HepG2 (cell line): ENCODE data around the gene PLPP3. TPM values are rescaled to one million over a fixed set of nuclear protein-coding genes. Genes with fewer than 3 reads are reported as not detected.
A peak's percentile ranks its signal among the peaks of the same experiment; 100 is the strongest.

Experiments
- ARHGAP35 ChIP-seq: sonication (generic); formaldehyde crosslinking; IDR thresholded peaks from 2 replicates; pipeline ENCODE4 v1.9.0; 2022; ENCODE audit warnings: mild to moderate bottlenecking, inconsistent platforms, moderate library complexity, missing genetic modification reagents, borderline replicate concordance
- CCAR2 ChIP-seq: fragments of 200-400 bp; formaldehyde crosslinking; optimal IDR thresholded peaks from 2 replicates; pipeline ENCODE3; 2018; ENCODE audit warnings: low read depth, mild to moderate bottlenecking, low read length, moderate library complexity
- DZIP1 ChIP-seq: sonication (generic); formaldehyde crosslinking; IDR thresholded peaks from 2 replicates; pipeline ENCODE4 v1.5.0; 2020; ENCODE audit warnings: mild to moderate bottlenecking, missing genetic modification reagents
- KAT2B ChIP-seq: fragments of 150-350 bp; IDR thresholded peaks from 2 replicates; pipeline ENCODE4 v1.6.1; 2014; ENCODE audit warnings: low read depth, low read length, borderline replicate concordance
- KMT2B ChIP-seq: IDR thresholded peaks from 2 replicates; pipeline ENCODE4 v1.6.1; 2016; ENCODE audit warnings: missing genetic modification reagents, missing compliant biosample characterization
- TARDBP ChIP-seq: sonication (generic); formaldehyde crosslinking; IDR thresholded peaks from 2 replicates; pipeline ENCODE4 v1.8.0; 2022; ENCODE audit warnings: mild to moderate bottlenecking, missing genetic modification reagents
- ZBTB25 ChIP-seq: IDR thresholded peaks from 2 replicates; pipeline ENCODE4 v1.6.1; 2018; ENCODE audit warnings: missing genetic modification reagents
- ZMYM2 ChIP-seq: sonication (generic); formaldehyde crosslinking; IDR thresholded peaks from 2 replicates; pipeline ENCODE4 v1.8.0; 2022; ENCODE audit warnings: mild to moderate bottlenecking, missing genetic modification reagents
- ZNF329 ChIP-seq: sonication (generic); formaldehyde crosslinking; IDR thresholded peaks from 2 replicates; pipeline ENCODE4 v1.9.0; 2021; ENCODE audit warnings: low read depth, mild to moderate bottlenecking, missing genetic modification reagents
- ZNF354B ChIP-seq: sonication (generic); formaldehyde crosslinking; IDR thresholded peaks from 2 replicates; pipeline ENCODE4 v1.8.0; 2022; ENCODE audit warnings: mild to moderate bottlenecking, missing genetic modification reagents
- ZNF570 ChIP-seq: sonication (generic); formaldehyde crosslinking; IDR thresholded peaks from 2 replicates; pipeline ENCODE4 v1.4.0; 2020; ENCODE audit warnings: mild to moderate bottlenecking, missing genetic modification reagents, borderline replicate concordance
- ZNF792 ChIP-seq: IDR thresholded peaks from 2 replicates; pipeline ENCODE4 v1.6.1; 2016
- ZSCAN20 ChIP-seq: sonication (generic); formaldehyde crosslinking; IDR thresholded peaks from 2 replicates; pipeline ENCODE4 v1.4.0; 2020; ENCODE audit warnings: missing genetic modification reagents, mild to moderate bottlenecking, borderline replicate concordance
- ZSCAN21 ChIP-seq: sonication (generic); formaldehyde crosslinking; IDR thresholded peaks from 2 replicates; pipeline ENCODE4 v1.8.0; 2022; ENCODE audit warnings: mild to moderate bottlenecking, missing genetic modification reagents, moderate library complexity, borderline replicate concordance
- polyA plus RNA-seq, 8 experiments: library from polyadenylated mRNA; depleted of rRNA in 3 of 8; stranded (reverse) in 7 of 8; unstranded in 1 of 8; fragments of >200 nt; fragmentation: Illumina TruSeq in 4 of 8; extraction: Trizol in 4 of 8; gene quantifications; 2 replicates each; pipeline versions ENCODE4 v1.2.1 to v1.2.3, GENCODE V29; 2011 to 2016; ENCODE audit warnings: low read depth in 4 of 8, missing spikeins in 1 of 8, mixed read lengths in 1 of 8; ENCODE audit not compliant: insufficient read depth in 1 of 8
- total RNA-seq, 5 experiments: library from RNA; depleted of rRNA; stranded (reverse); fragments of >200 nt; fragmentation: Illumina TruSeq; extraction: Trizol; gene quantifications; 2 replicates each; pipeline ENCODE4 v1.2.3, GENCODE V29; 2016; ENCODE audit warnings: low read depth in 1 of 5
- TF ChIP-seq, protein P1 (sequence below): sonication (generic); formaldehyde crosslinking; IDR thresholded peaks from 2 replicates; pipeline ENCODE4 v1.8.0; 2023; ENCODE audit warnings: mild to moderate bottlenecking, missing genetic modification reagents
- TF ChIP-seq, protein P2 (sequence below): IDR thresholded peaks from 2 replicates; pipeline ENCODE4 v1.6.1; 2016; ENCODE audit warnings: low read depth, borderline replicate concordance
- TF ChIP-seq, protein P3 (sequence below): IDR thresholded peaks from 2 replicates; pipeline ENCODE4 v1.4.0; 2020; ENCODE audit warnings: mild to moderate bottlenecking, missing genetic modification reagents

PLPP3 gene
- total and polyA plus RNA-seq, 2 of the 13 experiments (the other 11 are each of a cell fraction or from before 2014, with no cell fraction given): 49.7 to 65.8 TPM

- TF ChIP-seq, protein P1, sequence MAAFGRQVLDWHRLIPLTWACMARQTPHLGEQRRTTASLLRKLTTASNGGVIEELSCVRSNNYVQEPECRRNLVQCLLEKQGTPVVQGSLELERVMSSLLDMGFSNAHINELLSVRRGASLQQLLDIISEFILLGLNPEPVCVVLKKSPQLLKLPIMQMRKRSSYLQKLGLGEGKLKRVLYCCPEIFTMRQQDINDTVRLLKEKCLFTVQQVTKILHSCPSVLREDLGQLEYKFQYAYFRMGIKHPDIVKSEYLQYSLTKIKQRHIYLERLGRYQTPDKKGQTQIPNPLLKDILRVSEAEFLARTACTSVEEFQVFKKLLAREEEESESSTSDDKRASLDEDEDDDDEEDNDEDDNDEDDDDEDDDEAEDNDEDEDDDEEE (CRISPR knock-in tag): no peak
- TF ChIP-seq ZMYM2 (CRISPR knock-in tag) (peak; percentile 73; the same call in 1 of the 2 replicates), ZBTB25 (peak; percentile 94), KAT2B (no peak), ARHGAP35 (peak; percentile 51; the same call in 1 of the 2 replicates), ZNF329 (peak; percentile 83; the same call in 1 of the 2 replicates), ZSCAN20 (CRISPR knock-in tag) (peak; percentile 80; the same call in 1 of the 2 replicates), CCAR2 (no peak), KMT2B (CRISPR knock-in tag) (peak; percentile 85), TARDBP (CRISPR knock-in tag) (peak; percentile 96), ZNF570 (CRISPR knock-in tag) (no peak), DZIP1 (CRISPR knock-in tag) (peak; percentile 89; the same call in 1 of the 2 replicates), ZSCAN21 (CRISPR knock-in tag) (peak; percentile 95), ZNF792 (CRISPR knock-in tag) (peak; percentile 96; the same call in 1 of the 2 replicates), ZNF354B (CRISPR knock-in tag) (0 out of 2 replicates have a peak, but pooled peaks have one; percentile 30)
- TF ChIP-seq, protein P2, sequence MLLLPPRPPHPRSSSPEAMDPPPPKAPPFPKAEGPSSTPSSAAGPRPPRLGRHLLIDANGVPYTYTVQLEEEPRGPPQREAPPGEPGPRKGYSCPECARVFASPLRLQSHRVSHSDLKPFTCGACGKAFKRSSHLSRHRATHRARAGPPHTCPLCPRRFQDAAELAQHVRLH (CRISPR knock-in tag): peak; percentile 96; the same call in 1 of the 2 replicates
- TF ChIP-seq, protein P3, sequence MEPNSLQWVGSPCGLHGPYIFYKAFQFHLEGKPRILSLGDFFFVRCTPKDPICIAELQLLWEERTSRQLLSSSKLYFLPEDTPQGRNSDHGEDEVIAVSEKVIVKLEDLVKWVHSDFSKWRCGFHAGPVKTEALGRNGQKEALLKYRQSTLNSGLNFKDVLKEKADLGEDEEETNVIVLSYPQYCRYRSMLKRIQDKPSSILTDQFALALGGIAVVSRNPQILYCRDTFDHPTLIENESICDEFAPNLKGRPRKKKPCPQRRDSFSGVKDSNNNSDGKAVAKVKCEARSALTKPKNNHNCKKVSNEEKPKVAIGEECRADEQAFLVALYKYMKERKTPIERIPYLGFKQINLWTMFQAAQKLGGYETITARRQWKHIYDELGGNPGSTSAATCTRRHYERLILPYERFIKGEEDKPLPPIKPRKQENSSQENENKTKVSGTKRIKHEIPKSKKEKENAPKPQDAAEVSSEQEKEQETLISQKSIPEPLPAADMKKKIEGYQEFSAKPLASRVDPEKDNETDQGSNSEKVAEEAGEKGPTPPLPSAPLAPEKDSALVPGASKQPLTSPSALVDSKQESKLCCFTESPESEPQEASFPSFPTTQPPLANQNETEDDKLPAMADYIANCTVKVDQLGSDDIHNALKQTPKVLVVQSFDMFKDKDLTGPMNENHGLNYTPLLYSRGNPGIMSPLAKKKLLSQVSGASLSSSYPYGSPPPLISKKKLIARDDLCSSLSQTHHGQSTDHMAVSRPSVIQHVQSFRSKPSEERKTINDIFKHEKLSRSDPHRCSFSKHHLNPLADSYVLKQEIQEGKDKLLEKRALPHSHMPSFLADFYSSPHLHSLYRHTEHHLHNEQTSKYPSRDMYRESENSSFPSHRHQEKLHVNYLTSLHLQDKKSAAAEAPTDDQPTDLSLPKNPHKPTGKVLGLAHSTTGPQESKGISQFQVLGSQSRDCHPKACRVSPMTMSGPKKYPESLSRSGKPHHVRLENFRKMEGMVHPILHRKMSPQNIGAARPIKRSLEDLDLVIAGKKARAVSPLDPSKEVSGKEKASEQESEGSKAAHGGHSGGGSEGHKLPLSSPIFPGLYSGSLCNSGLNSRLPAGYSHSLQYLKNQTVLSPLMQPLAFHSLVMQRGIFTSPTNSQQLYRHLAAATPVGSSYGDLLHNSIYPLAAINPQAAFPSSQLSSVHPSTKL (CRISPR knock-in tag): peak; percentile 99
Measured at GRCh38 chr1:56508523-56508983, 70.8 kb downstream of the PLPP3 start (continued).
